GM18909 (cell line): ENCODE results near the gene KLHL11.
"Not testable (repeated sequence)": the region's sequence is repeated elsewhere in the genome, so short reads cannot be mapped to it uniquely, and the experiment has no call there.

ENCODE experiments used
- ATAC-seq: cut with Tn5 transposase; IDR thresholded peaks from one replicate; pipeline ENCODE4 v1.9.1; 2021; ENCODE audit warnings: mild to moderate bottlenecking; ENCODE audit not compliant: unreplicated experiment, poor library complexity

The KLHL11 gene

GRCh38 chr17:41844971-41845370 is 20.3 kb downstream of the KLHL11 start:
- no peak for ATAC-seq

- not testable (repeated sequence) for ATAC-seq
These were observed 24.4 kb downstream of the KLHL11 start for GRCh38 chr17:41840781-41841180.

- not testable (repeated sequence) for ATAC-seq
These were observed 25.8 kb downstream of the KLHL11 start for GRCh38 chr17:41839448-41839847.

GRCh38 chr17:41837761-41838538 is 27.3 kb downstream of the KLHL11 start, which contains the start of gene KLHL10:
TSS of gene KLHL10 (plus strand) at chr17:41837825. CDS start at chr17:41837933, 108 bp downstream.
- no peak for ATAC-seq

GRCh38 chr17:41836550-41837196 is 28.6 kb downstream of the KLHL11 start:
- no peak for ATAC-seq

GRCh38 chr17:41835800-41836549 is 29.2 kb downstream of the KLHL11 start, which contains the start of gene NT5C3B:
TSS of gene NT5C3B (minus strand) at chr17:41836232. CDS start at chr17:41836193, 39 bp downstream.
- ATAC-seq: no peak

- ATAC-seq: no peak
These were observed 29.9 kb downstream of the KLHL11 start for GRCh38 chr17:41835214-41835799.

GRCh38 chr17:41829961-41830360 is 35.3 kb downstream of the KLHL11 start:
- ATAC-seq: not testable (repeated sequence)

- ATAC-seq: no peak
These were observed 39.9 kb downstream of the KLHL11 start for GRCh38 chr17:41825175-41825845.

GRCh38 chr17:41824086-41824485 is 41.1 kb downstream of the KLHL11 start:
- ATAC-seq: no peak

- no peak for ATAC-seq
These were observed 41.6 kb downstream of the KLHL11 start for GRCh38 chr17:41823580-41823979.

GRCh38 chr17:41823141-41823524 is 42.1 kb downstream of the KLHL11 start:
- ATAC-seq: no peak

- no peak for ATAC-seq
These were observed 42.7 kb downstream of the KLHL11 start for GRCh38 chr17:41822216-41823140.

- ATAC-seq: no peak
These were observed 43.4 kb downstream of the KLHL11 start for GRCh38 chr17:41821776-41822175.

- no peak for ATAC-seq
These were observed 47.2 kb downstream of the KLHL11 start for GRCh38 chr17:41818024-41818423.

- no peak for ATAC-seq
These were observed 48.4 kb downstream of the KLHL11 start for GRCh38 chr17:41816637-41817320.

GRCh38 chr17:41814195-41814594 is 51.0 kb downstream of the KLHL11 start:
- no peak for ATAC-seq

- no peak for ATAC-seq
These were observed 51.5 kb downstream of the KLHL11 start for GRCh38 chr17:41813699-41814124.
